Measurements from ENCODE around the gene MEGF11. TPM values are rescaled to one million over a fixed set of nuclear protein-coding genes. Genes with fewer than 3 reads are reported as not detected.

MEGF11 gene
- total and polyA plus RNA-seq, 7 donors: 0.04 to 0.05 TPM; not detected in 5

DNA sequence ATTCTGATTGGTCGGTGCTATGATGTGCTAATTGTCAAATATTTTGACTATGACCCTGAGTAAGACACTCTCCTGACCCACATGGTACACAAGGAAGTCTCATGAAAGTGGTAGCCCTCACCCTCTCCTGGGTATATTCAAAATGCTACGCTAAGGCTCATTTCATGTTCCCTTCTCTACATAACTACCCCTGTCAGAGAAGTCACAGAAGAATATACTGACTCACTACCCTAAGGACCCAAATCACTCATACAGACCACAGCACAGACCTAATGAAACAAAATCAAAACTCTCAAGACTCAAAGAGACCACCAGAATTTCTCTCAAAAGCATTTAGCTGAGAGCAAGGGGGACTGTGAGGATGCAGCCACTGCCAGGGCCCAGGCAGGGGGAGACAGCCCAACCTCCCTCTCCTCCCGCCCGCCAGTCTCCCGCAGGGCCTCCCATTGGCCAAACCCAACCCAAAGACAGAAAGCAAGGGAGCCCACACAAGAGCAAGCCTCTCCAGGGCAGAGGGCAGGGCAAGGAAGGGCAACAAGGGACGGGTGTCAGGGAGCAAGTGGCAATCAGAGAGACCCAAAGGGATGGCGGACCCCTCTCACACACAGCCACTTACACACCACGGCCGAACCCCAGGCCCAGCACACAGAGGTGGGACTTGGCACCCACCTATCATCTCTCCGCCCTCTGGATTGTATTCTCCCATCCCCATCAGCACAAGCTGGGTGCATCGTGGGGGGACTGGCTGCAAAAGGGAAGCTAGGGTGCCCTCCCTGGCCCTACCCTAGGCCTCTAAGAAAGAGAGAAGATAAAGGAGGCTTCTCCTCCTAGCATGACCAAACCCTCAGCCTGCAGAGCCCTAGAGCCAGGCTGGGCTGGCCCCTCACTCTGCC, 41.6 kb downstream of the MEGF11 start:
- Histone ChIP-seq H3K4me3 (no peak overlapping the region), H3K36me3 (ENCODE audit: insufficient read depth in 1 of 2, low read depth in 1 of 2) (no peaks in the 10 kb centered on the region), H3K9me3 (no peaks in the 10 kb centered on the region), H3K4me1 (no peaks in the 10 kb centered on the region), H3K27ac (no peak overlapping the region), H3K27me3 (ENCODE audit: insufficient read depth in 3 of 3, low read length in 2 of 3) (peaks cover 0 to 4% (median 0%) of the 10 kb centered on the region in 3 donors)
- TF ChIP-seq, protein P1, sequence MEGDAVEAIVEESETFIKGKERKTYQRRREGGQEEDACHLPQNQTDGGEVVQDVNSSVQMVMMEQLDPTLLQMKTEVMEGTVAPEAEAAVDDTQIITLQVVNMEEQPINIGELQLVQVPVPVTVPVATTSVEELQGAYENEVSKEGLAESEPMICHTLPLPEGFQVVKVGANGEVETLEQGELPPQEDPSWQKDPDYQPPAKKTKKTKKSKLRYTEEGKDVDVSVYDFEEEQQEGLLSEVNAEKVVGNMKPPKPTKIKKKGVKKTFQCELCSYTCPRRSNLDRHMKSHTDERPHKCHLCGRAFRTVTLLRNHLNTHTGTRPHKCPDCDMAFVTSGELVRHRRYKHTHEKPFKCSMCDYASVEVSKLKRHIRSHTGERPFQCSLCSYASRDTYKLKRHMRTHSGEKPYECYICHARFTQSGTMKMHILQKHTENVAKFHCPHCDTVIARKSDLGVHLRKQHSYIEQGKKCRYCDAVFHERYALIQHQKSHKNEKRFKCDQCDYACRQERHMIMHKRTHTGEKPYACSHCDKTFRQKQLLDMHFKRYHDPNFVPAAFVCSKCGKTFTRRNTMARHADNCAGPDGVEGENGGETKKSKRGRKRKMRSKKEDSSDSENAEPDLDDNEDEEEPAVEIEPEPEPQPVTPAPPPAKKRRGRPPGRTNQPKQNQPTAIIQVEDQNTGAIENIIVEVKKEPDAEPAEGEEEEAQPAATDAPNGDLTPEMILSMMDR (IDR thresholded peaks at IDR 0.05): no peak
- no peak for ATAC-seq
- 57 to 70% (median 63%) methylated on average over 11 of the region's 11 CpGs for WGBS, 3 donors
- intact Hi-C loops (cut with DNase I): no loop called here
- no peak for DNase-seq

DNA sequence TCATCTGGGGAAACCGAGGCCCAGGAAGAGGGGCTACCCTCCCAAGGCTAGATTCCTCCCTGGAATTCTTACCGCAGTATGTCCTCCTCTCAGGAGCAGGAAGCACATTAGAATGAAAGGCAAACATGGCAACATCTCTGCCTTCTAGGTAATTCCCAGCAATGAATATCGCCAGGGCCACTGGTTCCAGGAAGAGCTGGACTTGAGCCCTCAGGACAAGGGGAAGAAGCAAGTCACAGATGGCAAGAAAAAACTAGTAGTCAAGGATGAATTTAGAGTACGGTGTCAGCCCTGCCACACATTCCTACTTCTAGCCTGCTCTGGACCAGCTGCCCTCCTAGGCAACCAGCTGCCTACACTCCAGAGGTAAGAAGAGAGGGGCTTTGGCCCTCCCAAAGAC, 42.9 kb downstream of the MEGF11 start:
- ATAC-seq (no peak), DNase-seq (no peak)
- Histone ChIP-seq H3K4me3 (no peak overlapping the region), H3K4me1 (no peaks in the 10 kb centered on the region), H3K27me3 (ENCODE audit: insufficient read depth in 3 of 3, low read length in 2 of 3) (peaks cover 0 to 4% (median 0%) of the 10 kb centered on the region in 3 donors), H3K36me3 (ENCODE audit: insufficient read depth in 1 of 2, low read depth in 1 of 2) (no peaks in the 10 kb centered on the region), H3K9me3 (no peaks in the 10 kb centered on the region), H3K27ac (no peak overlapping the region)
- TF ChIP-seq, protein P1 (IDR thresholded peaks at IDR 0.05): no peak
- 64 to 83% (median 74%) methylated on average over 4 of the region's 4 CpGs for WGBS, 3 donors
- intact Hi-C loops (cut with DNase I): no loop called here

DNA sequence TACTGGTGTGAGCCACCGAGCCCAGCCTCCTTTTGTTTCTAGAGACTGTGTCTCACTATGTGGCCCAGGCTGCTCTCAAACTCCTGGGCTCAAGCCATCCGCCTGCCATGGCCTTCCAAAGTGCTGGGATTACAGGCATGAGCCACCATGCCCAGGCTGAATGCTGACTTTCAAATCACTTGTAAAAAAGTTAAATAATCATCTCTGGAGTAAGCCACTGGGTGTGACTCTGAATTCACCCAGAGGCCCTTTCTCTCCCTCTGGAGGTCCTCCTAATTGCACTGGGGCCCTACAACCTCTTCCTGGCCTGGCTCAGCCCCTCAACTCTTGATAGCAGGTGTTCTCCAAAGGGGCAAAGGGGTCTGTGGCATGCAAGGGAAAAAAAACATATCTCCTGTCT, 54.8 kb downstream of the MEGF11 start:
- 86 to 91% (median 89%) methylated on average over 2 of the region's 2 CpGs for WGBS, 3 donors
- no peaks in the 10 kb centered on the region for H3K27me3 ChIP-seq (ENCODE audit: insufficient read depth in 3 of 3, low read length in 2 of 3)

DNA sequence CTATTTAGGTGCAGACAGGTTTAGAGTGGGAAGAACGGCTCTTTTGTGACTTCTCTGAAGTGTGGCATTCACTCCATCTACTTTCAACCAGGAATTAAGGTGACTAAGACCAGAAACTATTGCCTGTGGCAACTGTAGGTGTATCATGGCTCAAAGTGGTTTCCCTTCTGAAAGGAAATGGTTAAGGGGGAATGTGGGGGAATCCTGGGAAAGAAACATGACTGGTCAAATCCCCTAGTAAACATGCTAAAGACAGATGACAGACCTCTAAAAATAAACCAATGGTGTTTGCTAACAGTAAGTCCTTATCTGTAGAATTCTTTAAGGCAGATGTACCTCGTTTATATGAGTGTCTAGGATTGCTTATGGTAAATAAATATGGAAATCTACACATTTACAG, 56.9 kb downstream of the MEGF11 start:
- no peaks in the 10 kb centered on the region for H3K4me1 ChIP-seq
- TF ChIP-seq, protein P1 (IDR thresholded peaks at IDR 0.05): no peak
- DNase-seq (no peak), ATAC-seq (no peak)
- H3K4me3 ChIP-seq: no peak overlapping the region
- WGBS, 3 donors: 50 to 57% (median 52%) methylated on average over 2 of the region's 2 CpGs
- intact Hi-C loops (cut with DNase I): loop anchor here in 1 of 2 donors (10.0 kb wide), 2 partner anchors 212 to 562 kb away; no protein-coding TSS in a partner anchor
- H3K27ac ChIP-seq: no peak overlapping the region
- H3K9me3 ChIP-seq: no peaks in the 10 kb centered on the region
- H3K27me3 ChIP-seq (ENCODE audit: insufficient read depth in 3 of 3, low read length in 2 of 3): no peaks in the 10 kb centered on the region
- no peaks in the 10 kb centered on the region for H3K36me3 ChIP-seq (ENCODE audit: insufficient read depth in 1 of 2, low read depth in 1 of 2)

More for the DNA sequence above, 54.8 kb downstream of the MEGF11 start:
- Histone ChIP-seq H3K4me3 (no peak overlapping the region), H3K9me3 (no peaks in the 10 kb centered on the region), H3K4me1 (no peaks in the 10 kb centered on the region), H3K36me3 (ENCODE audit: insufficient read depth in 1 of 2, low read depth in 1 of 2) (no peaks in the 10 kb centered on the region), H3K27ac (no peak overlapping the region)
- ATAC-seq: no peak
- no peak for DNase-seq
- TF ChIP-seq, protein P1 (IDR thresholded peaks at IDR 0.05): no peak
- intact Hi-C loops (cut with DNase I): loop anchor here in 1 of 2 donors (10.0 kb wide), 2 partner anchors 214 to 564 kb away; no protein-coding TSS in a partner anchor
